GM21367 (cell line): Measurements from ENCODE around the gene FAM131A.

Experiments used
- ATAC-seq: cut with Tn5 transposase; IDR thresholded peaks from one replicate; pipeline ENCODE4 v1.9.1; 2021; ENCODE audit not compliant: unreplicated experiment

FAM131A gene

DNA sequence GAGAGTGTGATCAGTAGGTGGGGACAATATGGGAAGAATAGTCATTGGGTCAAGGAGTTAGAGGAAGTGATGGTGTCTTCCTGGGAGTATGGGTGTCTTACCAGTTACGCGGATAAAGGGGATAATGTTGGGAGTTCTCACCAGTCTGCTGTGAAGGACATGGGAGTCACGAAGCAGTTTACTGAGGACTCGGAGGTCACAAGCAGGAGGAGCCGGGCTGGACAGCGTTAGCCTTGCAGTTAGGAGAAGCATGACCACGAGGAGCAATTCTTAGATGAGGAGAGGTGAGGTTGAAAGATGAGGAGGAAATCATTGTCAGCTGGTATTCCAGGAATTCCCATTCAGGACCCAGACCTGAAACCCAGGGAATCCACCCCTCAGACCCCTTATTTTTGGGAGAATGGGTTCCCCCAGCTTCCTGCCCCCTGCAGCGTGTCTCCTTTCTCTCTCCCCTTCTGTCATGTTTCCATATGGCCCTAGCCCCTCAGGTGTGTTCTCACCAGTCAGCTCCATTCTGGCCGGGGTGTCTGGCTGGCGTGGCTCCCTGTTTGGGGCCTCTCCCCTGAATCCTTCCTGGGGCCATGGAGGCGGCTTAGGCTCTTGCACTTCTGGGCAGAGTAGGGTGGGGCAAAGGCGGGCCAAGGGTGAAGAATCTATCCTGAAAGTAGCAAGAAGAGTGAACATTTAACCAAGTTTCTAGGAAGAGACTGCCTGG lies 38.5 kb downstream of the FAM131A start:
- no peak for ATAC-seq

DNA sequence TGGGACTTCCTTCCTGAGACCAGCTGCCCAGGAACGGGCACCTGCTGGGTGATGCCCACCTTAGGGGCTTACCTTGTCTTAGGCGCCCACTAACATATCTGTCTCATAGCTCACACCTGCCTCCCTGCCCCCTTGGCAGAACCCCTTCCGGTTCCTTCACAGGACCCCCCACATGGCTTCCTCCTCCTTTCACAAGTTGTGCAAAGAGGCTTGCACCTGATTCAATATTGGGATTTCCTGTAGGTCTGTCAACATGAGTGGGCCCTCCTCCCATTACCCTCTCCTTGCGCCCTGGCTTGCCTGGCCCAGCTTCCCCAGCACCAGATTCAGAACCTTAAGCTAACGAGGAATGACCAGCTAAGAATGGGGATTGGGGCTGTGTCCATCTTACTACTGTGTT lies 40.0 kb downstream of the FAM131A start:
- no peak for ATAC-seq

DNA sequence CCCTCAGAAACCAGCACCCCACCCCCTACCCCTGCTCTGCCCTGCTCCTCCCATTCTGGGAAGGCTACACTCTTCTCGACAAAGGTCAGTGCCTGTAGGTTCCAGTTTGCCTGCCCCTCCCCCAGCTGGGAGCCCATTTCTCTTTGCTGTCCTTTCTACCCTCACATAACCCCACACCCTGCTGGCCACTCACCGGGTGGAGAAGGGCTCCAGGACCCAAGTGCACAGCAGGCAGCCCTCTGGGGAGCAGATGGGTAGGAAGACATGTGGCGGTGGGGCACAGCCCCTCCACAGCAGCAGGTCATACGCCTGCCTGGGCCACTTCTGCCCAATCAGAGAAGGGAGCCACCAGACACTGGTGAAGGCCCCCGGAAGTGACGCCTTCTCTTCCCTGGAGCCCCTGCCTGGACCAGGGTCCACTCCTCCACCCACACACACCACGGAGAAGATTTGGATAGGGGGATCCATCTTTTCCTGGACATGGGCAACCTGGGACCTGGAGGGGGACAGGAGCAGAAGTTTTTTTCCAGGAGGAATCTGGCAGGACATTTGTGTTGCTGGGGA lies 40.6 kb downstream of the FAM131A start, which contains the start of gene THPO:
TSS of gene THPO (minus strand) at position 326 of the 564 bp plus-strand sequence. CDS start 1,948 bp downstream, outside the sequence.
- no peak for ATAC-seq

DNA sequence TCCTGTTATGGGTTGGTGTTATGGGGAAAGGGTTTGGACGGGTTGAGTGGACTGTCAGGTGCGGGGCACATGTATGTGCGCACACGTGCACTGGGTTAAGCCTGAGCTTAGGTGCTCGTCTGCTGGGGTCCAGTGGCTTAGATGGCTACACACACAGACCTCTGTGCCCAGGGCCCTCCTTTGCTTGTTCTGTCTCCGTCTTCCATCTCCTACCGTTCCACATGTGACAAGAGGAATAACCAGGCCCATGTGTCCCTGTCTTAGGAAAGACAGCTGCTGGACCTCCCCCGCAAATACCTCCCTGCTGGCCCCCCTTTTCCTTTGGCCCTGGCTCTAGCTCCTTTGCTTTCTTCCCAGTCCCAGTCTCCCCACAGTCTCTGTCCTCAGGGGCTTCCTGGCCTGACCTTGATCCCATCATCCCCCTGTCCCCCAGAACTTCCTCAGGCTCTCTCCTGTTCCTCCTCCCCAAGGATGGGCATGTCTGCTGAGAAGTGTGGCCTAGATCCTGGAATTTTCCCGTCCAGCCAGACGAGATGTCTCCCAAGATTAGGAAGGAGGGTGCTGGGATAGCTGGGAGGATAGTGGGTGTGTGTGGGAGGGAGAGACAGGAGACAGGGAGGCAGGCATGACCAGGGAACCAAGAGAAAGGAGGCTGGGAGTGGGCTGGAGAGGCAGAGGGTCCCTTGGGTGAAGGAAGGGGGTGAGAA lies 41.4 kb downstream of the FAM131A start:
- no peak for ATAC-seq

DNA sequence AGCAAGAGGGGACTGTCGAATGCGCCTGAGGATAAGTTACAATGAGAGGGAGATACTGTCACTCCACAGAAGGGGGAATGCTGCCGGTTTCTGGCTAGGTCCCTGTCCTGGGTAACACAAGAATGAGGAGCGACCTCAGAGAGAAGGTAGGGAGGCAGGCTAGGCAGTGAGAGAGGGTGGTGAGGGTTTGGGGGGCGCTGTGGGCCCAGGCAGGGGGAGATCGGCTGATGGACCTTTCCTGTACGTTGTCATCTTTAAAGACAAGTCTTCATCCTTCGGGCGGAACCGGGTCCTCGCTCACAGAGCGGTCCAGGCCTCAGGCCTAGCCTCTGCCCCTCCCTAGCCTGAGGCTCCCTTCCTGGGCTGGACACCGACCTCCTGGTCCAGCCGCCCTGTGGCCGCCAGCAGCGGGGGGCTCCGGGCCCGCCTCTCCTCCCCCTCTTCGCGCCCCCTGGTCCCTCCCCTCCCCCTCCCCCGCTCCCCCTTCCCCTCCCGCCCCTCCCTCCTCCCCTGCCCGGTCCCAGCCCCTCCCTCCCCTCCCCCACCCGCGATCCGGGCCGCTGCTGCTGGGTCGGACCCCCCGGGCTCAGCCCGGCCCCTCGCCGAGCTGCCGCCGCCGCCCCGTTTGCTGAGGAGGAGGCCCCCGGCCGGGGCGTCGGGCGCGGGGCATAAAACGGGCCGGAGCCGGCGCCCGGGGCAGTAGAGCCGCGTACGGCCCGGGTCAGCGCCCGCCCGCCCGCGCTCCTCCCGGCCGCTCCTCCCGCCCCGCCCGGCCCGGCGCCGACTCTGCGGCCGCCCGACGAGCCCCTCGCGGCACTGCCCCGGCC lies 42.2 kb downstream of the FAM131A start, which contains the start of gene CHRD:
TSS of gene CHRD (plus strand) at position 697 of the 827 bp plus-strand sequence. CDS start 265 bp downstream, outside the sequence.
- ATAC-seq = no peak

DNA sequence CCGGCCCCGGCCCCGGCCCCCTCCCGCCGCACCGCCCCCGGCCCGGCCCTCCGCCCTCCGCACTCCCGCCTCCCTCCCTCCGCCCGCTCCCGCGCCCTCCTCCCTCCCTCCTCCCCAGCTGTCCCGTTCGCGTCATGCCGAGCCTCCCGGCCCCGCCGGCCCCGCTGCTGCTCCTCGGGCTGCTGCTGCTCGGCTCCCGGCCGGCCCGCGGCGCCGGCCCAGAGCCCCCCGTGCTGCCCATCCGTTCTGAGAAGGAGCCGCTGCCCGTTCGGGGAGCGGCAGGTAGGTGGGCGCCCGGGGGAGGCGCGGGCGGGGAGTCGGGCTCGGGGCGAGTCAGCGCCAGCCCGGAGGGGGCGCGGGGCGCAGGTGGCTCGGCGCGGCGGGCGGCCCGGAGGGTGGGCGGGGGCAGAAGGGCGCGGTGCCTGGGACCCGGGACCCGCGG lies 42.8 kb downstream of the FAM131A start:
- ATAC-seq = no peak

DNA sequence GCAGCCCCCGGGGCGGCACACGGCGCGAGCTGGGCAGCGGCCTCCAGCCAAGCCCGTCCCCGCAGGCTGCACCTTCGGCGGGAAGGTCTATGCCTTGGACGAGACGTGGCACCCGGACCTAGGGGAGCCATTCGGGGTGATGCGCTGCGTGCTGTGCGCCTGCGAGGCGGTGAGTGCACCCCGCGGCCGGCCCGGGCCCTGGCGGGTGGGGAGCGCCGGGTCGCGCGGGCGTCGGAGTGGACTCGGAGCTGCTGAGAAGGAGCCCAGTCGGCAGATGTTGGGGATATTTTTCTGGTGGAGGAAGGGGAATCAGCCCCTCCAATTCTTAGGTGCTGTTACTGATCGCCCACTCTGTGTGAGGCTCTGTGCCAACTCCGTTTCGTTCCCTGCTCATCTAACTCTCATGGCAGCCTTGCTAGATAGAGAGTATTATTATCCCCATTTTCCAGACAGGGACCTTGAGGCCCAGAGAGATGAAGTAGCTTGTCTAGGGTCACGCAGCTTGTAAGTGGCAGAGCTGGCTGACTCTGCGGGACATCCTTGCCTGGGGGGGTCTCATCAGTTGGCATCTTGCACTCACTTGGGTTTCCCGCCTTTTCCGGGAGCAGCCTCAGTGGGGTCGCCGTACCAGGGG lies 43.3 kb downstream of the FAM131A start:
- no peak for ATAC-seq

DNA sequence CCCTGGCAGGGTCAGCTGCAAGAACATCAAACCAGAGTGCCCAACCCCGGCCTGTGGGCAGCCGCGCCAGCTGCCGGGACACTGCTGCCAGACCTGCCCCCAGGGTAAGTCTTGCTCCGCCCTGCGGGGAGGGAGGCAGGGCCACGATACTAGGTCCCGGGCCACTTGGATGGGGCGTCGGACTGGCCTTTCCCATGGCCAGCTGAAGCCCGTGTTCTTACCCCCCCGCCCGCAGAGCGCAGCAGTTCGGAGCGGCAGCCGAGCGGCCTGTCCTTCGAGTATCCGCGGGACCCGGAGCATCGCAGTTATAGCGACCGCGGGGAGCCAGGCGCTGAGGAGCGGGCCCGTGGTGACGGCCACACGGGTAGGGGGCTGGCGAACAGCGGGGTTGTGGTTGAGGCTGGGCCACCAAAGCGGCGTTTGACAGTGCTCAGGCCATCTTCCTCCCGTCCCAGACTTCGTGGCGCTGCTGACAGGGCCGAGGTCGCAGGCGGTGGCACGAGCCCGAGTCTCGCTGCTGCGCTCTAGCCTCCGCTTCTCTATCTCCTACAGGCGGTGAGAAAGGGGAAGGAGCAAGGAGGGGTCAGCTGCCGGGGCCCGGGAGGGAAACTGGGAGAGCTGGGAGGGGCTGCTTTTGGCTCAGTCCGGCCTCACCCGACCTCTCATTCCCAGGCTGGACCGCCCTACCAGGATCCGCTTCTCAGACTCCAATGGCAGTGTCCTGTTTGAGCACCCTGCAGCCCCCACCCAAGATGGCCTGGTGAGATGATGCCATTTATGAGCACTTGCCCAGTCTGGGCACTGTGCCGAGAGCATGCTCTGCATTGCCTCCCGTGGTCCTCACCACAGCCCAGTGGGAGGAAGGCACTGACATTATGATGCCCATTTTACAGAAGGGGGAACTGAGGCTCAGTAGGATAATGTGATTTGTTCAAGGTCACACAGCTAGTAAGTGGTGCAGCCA lies 44.1 kb downstream of the FAM131A start:
- no peak for ATAC-seq

DNA sequence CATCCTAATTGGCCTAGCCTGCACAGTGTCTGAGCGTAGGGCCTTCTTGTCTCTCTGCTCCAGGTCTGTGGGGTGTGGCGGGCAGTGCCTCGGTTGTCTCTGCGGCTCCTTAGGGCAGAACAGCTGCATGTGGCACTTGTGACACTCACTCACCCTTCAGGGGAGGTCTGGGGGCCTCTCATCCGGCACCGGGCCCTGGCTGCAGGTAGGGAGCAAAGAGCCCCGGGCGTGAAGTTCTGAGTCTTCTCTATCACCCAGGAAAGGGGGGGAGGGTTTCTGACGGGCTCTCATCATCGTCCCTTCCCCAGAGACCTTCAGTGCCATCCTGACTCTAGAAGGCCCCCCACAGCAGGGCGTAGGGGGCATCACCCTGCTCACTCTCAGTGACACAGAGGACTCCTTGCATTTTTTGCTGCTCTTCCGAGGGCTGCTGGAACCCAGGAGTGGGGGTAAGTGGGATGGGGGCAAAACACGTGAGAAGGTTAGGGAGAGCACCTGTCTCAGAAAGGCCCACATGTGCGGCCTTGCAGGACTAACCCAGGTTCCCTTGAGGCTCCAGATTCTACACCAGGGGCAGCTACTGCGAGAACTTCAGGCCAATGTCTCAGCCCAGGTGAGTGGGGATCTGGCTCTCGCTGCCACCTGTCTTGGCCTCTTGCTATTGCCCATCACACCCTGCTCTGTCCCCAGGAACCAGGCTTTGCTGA lies 45.1 kb downstream of the FAM131A start:
- no peak for ATAC-seq

DNA sequence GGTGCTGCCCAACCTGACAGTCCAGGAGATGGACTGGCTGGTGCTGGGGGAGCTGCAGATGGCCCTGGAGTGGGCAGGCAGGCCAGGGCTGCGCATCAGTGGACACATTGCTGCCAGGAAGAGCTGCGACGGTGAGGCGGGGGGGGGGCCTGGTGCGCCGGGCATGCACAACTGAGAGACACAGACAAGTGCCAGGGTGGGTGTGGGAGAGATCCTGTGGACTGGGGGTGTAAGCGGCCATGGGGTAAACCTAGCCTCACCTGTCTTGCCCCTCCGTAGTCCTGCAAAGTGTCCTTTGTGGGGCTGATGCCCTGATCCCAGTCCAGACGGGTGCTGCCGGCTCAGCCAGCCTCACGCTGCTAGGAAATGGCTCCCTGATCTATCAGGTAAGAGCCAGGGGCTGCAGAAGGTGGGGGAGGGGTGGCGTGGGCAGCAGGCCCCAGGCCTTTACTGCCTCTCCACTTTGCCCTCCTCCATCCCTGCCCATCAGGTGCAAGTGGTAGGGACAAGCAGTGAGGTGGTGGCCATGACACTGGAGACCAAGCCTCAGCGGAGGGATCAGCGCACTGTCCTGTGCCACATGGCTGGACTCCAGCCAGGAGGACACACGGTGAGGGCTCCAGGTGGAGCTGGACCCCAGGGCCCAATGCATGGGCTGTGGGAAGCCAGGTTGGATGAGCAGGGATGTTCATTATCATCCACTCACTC lies 45.8 kb downstream of the FAM131A start:
- ATAC-seq = no peak

DNA sequence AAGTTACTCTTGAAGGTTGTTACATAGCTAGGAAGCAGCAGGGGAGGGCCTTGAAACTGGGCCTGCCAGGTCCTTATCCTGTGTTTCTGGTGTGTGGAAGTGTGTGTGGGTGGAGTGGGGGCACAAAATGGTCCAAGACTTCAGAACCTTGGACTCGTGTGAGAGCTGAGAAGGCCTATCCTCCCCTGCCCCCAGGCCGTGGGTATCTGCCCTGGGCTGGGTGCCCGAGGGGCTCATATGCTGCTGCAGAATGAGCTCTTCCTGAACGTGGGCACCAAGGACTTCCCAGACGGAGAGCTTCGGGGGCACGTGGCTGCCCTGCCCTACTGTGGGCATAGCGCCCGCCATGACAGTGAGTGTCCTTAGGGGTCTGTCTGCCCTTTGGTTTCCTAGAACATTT lies 46.9 kb downstream of the FAM131A start:
- no peak for ATAC-seq

DNA sequence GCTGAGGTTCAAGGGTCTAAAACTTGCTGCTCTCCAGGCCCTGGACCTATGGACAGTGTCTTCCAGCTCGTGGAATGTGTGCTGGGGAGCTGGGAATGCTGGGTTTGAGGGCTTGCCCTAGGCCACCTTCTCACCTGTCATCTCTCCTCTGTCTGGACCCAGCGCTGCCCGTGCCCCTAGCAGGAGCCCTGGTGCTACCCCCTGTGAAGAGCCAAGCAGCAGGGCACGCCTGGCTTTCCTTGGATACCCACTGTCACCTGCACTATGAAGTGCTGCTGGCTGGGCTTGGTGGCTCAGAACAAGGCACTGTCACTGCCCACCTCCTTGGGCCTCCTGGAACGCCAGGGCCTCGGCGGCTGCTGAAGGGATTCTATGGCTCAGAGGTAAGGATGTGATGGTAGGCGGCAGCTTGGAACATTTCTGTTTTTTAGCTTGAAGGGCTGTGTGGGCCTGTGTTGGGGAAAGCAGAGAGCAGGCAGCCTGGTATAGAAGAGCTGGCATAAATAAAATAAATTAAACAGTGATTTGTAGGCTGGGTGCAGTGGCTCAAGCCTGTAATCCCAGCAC lies 47.5 kb downstream of the FAM131A start:
- ATAC-seq = no peak

DNA sequence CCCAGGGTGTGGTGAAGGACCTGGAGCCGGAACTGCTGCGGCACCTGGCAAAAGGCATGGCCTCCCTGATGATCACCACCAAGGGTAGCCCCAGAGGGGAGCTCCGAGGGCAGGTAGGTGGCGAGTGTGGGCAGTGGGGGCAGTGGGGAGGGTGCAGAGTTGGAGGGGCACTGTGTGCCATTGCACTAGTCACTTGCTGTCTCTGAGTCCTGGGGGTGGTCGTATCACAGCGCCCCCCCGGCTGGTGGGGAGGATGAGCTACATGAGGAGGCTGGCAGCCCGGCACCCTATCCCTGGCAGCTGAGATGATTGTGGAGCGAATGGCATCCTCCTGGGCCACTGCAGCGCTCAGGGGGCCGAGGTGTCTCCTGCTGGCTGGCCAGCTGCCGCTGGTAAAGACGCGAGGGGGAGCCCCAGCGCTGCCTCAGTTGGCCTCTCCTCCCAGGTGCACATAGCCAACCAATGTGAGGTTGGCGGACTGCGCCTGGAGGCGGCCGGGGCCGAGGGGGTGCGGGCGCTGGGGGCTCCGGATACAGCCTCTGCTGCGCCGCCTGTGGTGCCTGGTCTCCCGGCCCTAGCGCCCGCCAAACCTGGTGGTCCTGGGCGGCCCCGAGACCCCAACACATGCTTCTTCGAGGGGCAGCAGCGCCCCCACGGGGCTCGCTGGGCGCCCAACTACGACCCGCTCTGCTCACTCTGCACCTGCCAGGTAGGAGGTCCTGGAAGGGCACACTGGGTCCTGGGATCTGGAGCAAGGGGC lies 48.8 kb downstream of the FAM131A start:
- ATAC-seq = no peak

DNA sequence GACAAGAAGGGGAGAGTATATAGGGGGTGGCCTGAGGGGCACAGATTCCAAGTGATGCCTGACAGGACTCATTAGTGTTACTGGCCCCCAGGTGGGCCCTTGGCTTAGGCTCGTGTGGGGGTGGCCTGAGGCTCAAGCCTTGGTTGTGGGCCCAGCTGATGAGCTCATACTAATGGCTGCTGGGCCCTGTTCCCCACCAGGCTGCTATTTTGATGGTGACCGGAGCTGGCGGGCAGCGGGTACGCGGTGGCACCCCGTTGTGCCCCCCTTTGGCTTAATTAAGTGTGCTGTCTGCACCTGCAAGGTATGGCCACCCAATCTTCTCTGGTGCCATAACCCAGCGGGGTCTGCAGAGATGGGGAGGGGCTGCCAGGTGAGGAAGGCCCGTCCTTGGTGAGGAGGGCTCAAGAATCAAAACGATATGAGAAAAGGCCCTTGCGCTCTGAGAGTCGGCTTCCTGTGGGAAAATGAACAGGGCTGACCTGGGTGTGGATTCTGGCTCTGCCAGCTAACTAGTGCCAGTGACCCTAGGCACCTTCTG lies 49.8 kb downstream of the FAM131A start:
- ATAC-seq = no peak

DNA sequence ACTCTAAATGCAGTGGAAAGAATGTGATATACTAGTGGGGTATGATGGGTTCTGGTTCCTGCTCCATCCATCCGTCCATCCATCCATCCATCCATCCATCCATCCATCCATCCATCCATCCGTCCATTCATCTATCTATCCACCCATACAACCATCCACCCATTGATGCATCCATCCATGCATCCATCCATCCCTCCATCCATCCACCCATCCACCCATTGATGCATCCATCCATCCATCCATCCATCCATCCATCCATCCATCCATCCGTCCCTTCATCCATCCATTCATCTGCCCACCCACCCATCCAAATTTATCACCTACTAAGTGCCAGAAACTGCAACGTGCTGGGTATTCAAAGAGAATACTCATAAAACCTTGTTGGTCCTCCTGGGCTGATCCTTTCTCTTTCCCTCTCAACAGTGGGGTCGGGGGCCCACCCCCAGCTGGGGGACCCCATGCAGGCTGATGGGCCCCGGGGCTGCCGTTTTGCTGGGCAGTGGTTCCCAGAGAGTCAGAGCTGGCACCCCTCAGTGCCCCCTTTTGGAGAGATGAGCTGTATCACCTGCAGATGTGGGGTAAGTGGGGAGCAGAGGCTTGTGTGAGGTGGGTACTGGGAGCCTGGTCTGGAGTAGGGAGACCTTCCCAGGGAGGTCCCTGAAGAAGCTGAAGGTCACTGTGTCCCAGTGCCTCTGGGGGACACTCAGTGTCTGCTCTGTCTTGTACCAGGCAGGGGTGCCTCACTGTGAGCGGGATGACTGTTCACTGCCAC lies 51.0 kb downstream of the FAM131A start:
- no peak for ATAC-seq

DNA sequence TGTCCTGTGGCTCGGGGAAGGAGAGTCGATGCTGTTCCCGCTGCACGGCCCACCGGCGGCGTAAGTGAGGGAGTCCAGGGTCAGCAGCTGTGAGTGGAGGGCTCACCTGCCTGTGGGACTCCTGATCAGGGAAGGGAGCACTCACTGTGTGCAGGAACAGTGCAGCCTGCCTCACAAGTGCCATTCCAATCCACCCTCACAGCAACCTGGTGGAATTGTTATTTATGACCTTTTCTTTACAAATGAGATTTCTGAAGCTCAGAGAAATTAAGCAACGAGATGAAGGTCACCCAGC lies 51.5 kb downstream of the FAM131A start:
- ATAC-seq = no peak
